Peyer's patch (tissue), 4 donors: Measurements from ENCODE around the gene PCNX1.
"Not testable (repeated sequence)": the region's sequence is repeated elsewhere in the genome, so short reads cannot be mapped to it uniquely, and the experiment has no call there.

Experiments
- CTCF ChIP-seq, 6 experiments: fragments of 450-650 bp in 4 of 6; fragments of 200-600 bp in 2 of 6; sonication (generic) in 1 of 6; IDR thresholded peaks; one replicate each; pipeline ENCODE4 v1.5.1; 2017 to 2019; ENCODE audit warnings: antibody characterized with exemption in 6 of 6, mild to moderate bottlenecking in 3 of 6, moderate library complexity in 1 of 6
- POLR2A ChIP-seq, 2 donors: fragments of 450-650 bp; IDR thresholded peaks; one replicate each; pipeline ENCODE4 v1.5.1; 2017; ENCODE audit warnings: antibody characterized with exemption in 2 of 2, mild to moderate bottlenecking in 2 of 2, moderate library complexity in 2 of 2

DNA sequence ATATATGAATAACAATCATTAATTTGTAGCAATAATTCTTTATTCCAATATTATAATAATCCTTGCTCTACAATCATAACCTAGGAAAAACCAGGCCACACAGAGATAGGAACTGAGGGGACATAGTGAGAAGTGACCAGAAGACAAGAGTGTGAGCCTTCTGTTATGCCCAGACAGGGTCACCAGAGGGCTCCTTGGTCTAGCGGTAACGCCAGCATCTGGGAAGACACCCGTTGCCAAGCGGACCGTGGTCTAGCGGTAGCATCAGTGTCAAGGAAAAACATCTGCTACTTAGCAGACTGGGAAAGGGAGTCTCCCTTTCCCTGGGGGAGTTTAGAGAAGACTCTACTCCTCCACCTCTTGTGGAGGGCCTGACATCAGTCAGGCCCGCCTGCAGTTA, 240.1 kb downstream of the PCNX1 start:
- TF ChIP-seq CTCF, POLR2A (IDR thresholded peaks at IDR 0.05): not testable (repeated sequence)
